Germinal center (tissue), 1 donor: ENCODE data around the gene ZNF555.
"Not testable (repeated sequence)": the region's sequence is repeated elsewhere in the genome, so short reads cannot be mapped to it uniquely, and the experiment has no call there.

Experiments
- DNase-seq: peaks from one replicate; pipeline ENCODE4 v3.0.0; 2012; ENCODE audit warnings: mixed read lengths, low spot score

ZNF555 gene

GRCh38 chr19:2840794-2841791 lies at the start of gene ZNF555:
ZNF555 (plus strand) TSS chr19:2841475; CDS start chr19:2841573, 98 bp downstream.
- DNase-seq: peak; percentile 99

GRCh38 chr19:2791876-2792275 lies 49.4 kb upstream of the ZNF555 start:
- no peak for DNase-seq

GRCh38 chr19:2792666-2793065 lies 48.6 kb upstream of the ZNF555 start:
- not testable (repeated sequence) for DNase-seq

GRCh38 chr19:2793126-2793525 lies 48.1 kb upstream of the ZNF555 start:
- DNase-seq: no peak

- no peak for DNase-seq
Observed at GRCh38 chr19:2793577-2793976, 47.7 kb upstream of the ZNF555 start.

GRCh38 chr19:2795827-2796658 lies 45.2 kb upstream of the ZNF555 start:
- no peak for DNase-seq

- DNase-seq: no peak
Observed at GRCh38 chr19:2796659-2797266, 44.5 kb upstream of the ZNF555 start.

- no peak for DNase-seq
Observed at GRCh38 chr19:2797280-2797679, 44.0 kb upstream of the ZNF555 start.

GRCh38 chr19:2798158-2798685 lies 43.1 kb upstream of the ZNF555 start:
- DNase-seq: no peak

GRCh38 chr19:2798733-2799132 lies 42.5 kb upstream of the ZNF555 start:
- DNase-seq: no peak

- DNase-seq: no peak
Observed at GRCh38 chr19:2799273-2800020, 41.8 kb upstream of the ZNF555 start.

- no peak for DNase-seq
Observed at GRCh38 chr19:2800506-2800905, 40.8 kb upstream of the ZNF555 start.

- no peak for DNase-seq
Observed at GRCh38 chr19:2802826-2803225, 38.4 kb upstream of the ZNF555 start.

- DNase-seq: no peak
Observed at GRCh38 chr19:2803486-2804155, 37.7 kb upstream of the ZNF555 start.

- DNase-seq: no peak
Observed at GRCh38 chr19:2804156-2805004, 36.9 kb upstream of the ZNF555 start.

- no peak for DNase-seq
Observed at GRCh38 chr19:2805261-2805900, 35.9 kb upstream of the ZNF555 start.

GRCh38 chr19:2805991-2806649 lies 35.2 kb upstream of the ZNF555 start:
- DNase-seq: no peak

GRCh38 chr19:2806736-2807378 lies 34.4 kb upstream of the ZNF555 start:
- DNase-seq: no peak
